WI38 (cell line): Measurements from ENCODE around the gene AAK1.

Experiments
- H3K4me3 ChIP-seq: 2 replicates; pipeline ENCODE4 v1.5.1; 2011; ENCODE audit warnings: low read depth, mild to moderate bottlenecking, control low read depth, low read length
- TF ChIP-seq, protein P1 (sequence below): IDR thresholded peaks from 2 replicates; pipeline ENCODE4 v1.5.1; 2012; ENCODE audit warnings: low read depth, mild to moderate bottlenecking, control low read depth, low read length

Gene AAK1

DNA sequence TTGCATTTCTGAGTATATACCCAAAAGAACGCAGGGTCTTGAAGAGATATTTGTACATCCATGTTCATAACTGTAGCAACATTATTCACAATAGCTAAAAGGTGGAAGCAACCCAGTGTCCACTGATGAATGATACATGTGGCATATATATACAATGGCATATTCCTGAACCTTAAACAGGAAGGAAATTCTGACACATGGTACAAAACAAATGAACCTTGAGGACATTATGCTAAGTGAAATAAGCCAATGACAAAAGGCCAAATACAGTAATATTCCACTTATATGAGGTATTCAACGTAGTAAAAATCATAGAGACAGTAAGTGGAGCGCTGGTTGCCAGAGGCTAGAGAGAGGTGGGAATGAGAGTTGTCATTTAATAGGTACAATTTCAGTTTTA lies 8.1 kb downstream of the AAK1 start:
- TF ChIP-seq, protein P1, sequence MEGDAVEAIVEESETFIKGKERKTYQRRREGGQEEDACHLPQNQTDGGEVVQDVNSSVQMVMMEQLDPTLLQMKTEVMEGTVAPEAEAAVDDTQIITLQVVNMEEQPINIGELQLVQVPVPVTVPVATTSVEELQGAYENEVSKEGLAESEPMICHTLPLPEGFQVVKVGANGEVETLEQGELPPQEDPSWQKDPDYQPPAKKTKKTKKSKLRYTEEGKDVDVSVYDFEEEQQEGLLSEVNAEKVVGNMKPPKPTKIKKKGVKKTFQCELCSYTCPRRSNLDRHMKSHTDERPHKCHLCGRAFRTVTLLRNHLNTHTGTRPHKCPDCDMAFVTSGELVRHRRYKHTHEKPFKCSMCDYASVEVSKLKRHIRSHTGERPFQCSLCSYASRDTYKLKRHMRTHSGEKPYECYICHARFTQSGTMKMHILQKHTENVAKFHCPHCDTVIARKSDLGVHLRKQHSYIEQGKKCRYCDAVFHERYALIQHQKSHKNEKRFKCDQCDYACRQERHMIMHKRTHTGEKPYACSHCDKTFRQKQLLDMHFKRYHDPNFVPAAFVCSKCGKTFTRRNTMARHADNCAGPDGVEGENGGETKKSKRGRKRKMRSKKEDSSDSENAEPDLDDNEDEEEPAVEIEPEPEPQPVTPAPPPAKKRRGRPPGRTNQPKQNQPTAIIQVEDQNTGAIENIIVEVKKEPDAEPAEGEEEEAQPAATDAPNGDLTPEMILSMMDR: no peak
- no peak overlapping the region for H3K4me3 ChIP-seq

DNA sequence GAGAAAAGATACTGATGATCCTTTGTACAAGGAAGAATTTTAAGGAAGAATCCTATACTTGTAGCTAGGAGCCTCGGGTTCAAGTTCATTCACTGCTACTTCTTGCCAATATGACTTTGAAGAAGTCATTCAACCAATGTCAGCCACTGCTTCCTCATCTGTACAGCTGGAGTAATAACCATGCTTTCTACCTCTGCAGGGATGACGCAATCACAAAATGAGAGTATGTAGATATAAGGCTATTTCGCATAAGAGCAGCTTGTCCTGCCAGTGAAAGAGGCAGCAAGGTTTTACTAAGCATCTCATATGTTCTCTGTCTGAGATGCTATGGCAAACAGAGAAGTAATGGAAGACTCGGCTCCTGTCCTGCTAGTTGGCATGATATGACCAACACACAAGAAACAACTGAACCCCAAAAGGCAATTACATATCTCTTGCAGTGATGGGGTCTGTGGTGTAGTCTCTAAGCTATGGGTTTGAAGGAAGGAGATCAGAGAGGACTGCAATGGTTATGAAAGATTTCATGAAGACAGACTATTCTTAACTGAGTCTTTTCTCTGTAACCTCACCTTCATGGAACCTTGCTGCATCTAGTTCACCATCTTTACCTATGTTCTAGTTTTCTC lies 9.2 kb downstream of the AAK1 start:
- TF ChIP-seq, protein P1: no peak

DNA sequence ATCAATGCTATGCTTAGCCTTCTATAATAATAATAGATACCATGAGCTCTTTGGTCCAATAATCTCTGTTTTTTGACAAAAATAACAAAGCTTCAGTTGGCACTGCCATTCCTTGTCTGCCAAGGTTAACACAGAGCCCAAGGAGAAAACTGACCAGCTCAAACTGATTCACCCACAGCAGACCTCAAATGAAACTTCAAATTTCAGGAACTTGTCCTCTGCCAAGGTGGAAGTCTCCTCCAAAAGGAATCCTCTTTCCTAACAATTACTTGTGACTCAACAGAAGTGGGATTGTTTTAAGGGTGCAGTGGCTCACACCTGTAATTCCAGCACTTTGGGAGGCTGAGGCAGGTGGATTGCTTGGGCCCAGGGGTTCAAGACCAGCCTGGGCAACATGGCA lies 12.1 kb downstream of the AAK1 start:
- no peak overlapping the region for H3K4me3 ChIP-seq
- TF ChIP-seq, protein P1: no peak

More for the DNA sequence above, 9.2 kb downstream of the AAK1 start:
- no peak overlapping the region for H3K4me3 ChIP-seq

DNA sequence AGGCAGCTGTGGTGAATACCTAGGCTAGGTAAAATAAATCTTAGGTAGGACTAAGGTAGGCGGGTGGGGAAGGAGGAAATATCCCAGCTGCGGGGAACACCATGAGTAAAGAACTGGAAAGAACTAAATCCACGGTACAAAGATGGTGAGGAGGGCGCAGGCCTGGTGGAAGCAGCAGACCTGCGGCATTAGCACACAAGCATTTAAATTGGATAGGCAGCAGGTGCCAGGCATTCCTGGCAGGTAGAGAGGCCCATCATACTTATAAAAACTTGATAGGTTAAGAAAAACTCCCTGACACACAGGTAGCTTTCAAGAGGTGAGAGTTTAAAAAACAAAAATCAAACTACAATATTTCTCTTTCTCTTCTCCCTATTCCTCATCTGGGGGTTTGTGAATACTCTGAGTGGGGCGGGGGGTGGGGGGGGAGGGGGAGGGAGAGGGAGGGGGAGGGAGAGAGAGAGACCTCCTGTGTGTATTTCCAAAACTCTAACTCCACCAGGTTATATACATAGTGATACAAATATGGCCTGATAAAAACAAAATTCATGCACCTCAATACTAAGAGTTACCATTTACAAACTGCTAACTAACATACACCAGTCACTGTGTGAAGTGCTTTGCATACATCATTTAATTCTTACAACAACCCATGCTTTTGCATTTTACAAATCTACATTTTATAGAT lies 13.5 kb downstream of the AAK1 start:
- TF ChIP-seq, protein P1: no peak
- H3K4me3 ChIP-seq: no peak overlapping the region

DNA sequence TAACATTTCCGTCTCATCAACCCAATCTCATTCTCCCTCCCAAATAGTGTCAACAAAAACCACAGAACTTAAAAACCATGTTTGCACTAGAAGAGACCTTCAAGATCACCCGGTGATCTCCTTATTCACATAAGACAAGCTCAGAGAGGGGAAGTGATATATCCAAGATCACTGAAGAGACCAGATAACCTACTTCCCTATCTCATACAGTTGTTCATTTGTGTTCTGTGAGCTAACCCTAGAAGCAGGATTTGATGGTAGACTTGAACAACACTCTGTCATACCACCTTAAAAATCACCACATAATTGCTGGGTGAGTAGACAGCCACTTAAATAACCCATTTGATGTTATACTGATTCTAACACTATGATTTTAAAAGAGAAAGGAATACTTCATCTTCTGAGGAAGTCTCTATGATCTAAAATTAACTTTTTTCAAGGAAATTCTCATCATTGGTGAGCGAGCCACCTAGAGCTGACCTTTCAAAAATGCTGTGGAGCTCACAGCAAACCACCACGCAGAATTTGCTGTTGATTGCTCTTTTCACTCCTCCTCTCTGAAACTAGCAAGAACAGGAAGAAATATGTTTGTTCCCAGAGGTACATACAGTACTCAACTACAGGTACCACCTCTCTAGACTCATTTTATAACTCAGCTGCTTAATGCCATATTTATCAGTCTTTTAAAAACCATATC lies 15.1 kb downstream of the AAK1 start:
- TF ChIP-seq, protein P1: no peak
- H3K4me3 ChIP-seq: no peak overlapping the region

DNA sequence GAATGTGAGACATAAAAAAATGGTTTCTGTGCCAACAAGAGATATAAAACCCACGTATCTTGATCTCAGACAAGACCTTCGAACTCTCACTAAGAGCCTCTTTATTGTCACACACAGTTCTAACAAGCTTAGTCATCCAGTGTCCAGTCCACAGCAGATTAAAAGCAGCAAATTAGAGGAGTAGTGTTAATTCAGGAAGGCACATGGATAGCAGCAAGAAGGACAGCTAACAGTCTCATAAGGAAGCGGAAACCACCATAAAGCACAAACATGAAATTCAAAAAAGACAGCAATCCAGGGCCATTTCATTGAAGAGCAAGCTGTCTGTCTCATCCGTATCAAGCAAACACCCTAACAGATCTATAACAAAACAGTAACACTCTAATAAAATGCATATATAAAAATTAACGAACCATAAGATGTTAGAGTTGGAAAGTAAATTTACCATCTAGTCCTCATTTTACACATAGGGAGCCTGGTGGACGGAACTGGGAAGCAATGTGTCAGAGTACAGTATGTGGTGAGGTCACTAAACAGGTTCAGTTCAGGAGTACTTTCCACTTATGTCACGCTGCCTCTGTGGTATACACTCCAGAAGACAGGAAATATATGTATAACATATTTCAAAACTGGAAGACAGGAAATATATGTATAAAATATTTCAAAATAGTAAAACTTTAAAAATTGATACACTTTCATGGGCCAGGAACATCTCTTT lies 18.3 kb downstream of the AAK1 start:
- H3K4me3 ChIP-seq: no peak overlapping the region
- TF ChIP-seq, protein P1: no peak
